Measurements from ENCODE around the gene DENND1A.

GRCh38 chr9:123883634-123884033 is 46.3 kb downstream of the DENND1A start:
- TF ChIP-seq ELK1 (IDR thresholded peaks at IDR 0.05; ENCODE audit: low read depth, low read length) (no peak), POLR2A (IDR thresholded peaks at IDR 0.05; ENCODE audit: low read length) (no peak), RCOR1 (IDR thresholded peaks at IDR 0.05; ENCODE audit: low read depth, low read length) (no peak), CTCF (IDR thresholded peaks at IDR 0.05) (no peak), PHF8 (IDR thresholded peaks at IDR 0.05; ENCODE audit: borderline replicate concordance, low read depth) (no peak), KDM5A (IDR thresholded peaks at IDR 0.05) (no peak)
